GM12892 (cell line): ENCODE data around the gene DENND1A.

ENCODE experiments used
- POLR2A ChIP-seq: IDR thresholded peaks from 2 replicates; pipeline ENCODE4 v1.6.1; 2011; ENCODE audit warnings: low read depth, low read length, control low read depth
- TAF1 ChIP-seq: IDR thresholded peaks from 2 replicates; pipeline ENCODE4 v1.6.1; 2011; ENCODE audit warnings: low read depth, mild to moderate bottlenecking, control low read depth, low read length, borderline replicate concordance

- TF ChIP-seq TAF1, result no peak
- TF ChIP-seq POLR2A, result no peak
Observed at GRCh38 chr9:123336959-123337358, 593.0 kb downstream of the DENND1A start.
